Tibial artery (tissue), 4 donors: ENCODE results near the gene AMY1C.
"Not testable (repeated sequence)": the region's sequence is repeated elsewhere in the genome, so short reads cannot be mapped to it uniquely, and the experiment has no call there.

Source experiments
- DNase-seq, 2 donors: peaks; one replicate each; pipeline ENCODE4 v3.0.0-alpha.2; 2019
- H3K27ac ChIP-seq, 2 donors: fragments of 200-600 bp; sonication (generic) in 1 of 2; 1 replicate in 1 of 2; 2 replicates in 1 of 2; pipeline ENCODE4 v1.5.1; 2018 to 2019; ENCODE audit warnings: mild to moderate bottlenecking in 1 of 2
- H3K27me3 ChIP-seq, 2 donors: fragments of 200-600 bp; sonication (generic) in 1 of 2; one replicate each; pipeline versions ENCODE4 v1.5.1 to v1.6.0; 2016 to 2019
- H3K36me3 ChIP-seq, 3 donors: fragments of 200-600 bp; sonication (generic) in 2 of 3; one replicate each; pipeline ENCODE4 v1.5.1; 2016 to 2019; ENCODE audit warnings: mild to moderate bottlenecking in 2 of 3
- H3K4me1 ChIP-seq, 4 donors: fragments of 200-600 bp; sonication (generic) in 2 of 4; 1 replicate in 3 of 4; 2 replicates in 1 of 4; pipeline ENCODE4 v1.5.1; 2016 to 2019
- H3K4me3 ChIP-seq, 2 donors: fragments of 200-600 bp; sonication (generic) in 1 of 2; 1 replicate in 1 of 2; 2 replicates in 1 of 2; pipeline ENCODE4 v1.5.1; 2018 to 2019; ENCODE audit warnings: mild to moderate bottlenecking in 2 of 2
- H3K9me3 ChIP-seq, 3 donors: fragments of 200-600 bp; sonication (generic) in 1 of 3; one replicate each; pipeline ENCODE4 v1.5.1; 2016 to 2019
- intact Hi-C: fragments of 100-400 bp; cut with DNase I; formaldehyde crosslinking; loops from one replicate; pipeline ENCODE4 v1.15.0; 2023; ENCODE audit warnings: low total_unique reads

The AMY1C gene

DNA sequence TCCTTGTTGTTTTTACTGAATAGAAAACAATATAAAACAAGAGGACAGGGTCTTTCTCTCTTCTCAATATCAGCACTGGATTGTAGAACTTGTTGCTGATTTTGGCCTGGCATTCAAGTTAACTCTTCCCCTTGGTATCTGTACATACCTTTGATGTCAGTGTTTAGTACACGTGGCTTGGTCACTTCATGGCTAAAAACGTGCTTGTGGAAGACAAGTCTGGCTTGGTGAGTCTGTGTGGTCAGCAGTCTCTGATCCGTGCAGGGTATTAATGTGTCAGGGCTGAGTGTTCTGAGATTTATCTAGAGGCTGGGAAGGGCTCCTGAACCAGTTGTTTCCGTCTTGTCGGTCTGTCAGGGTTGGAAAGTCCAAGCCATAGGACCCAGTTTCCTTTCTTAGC is at the start of gene AMY1C:
Gene AMY1C (plus strand): TSS at position 301 of the 400 bp plus-strand sequence. CDS start 572 bp downstream, outside the sequence.
- H3K4me1 ChIP-seq, H3K36me3 ChIP-seq, H3K4me3 ChIP-seq, H3K27me3 ChIP-seq, H3K9me3 ChIP-seq, DNase-seq, H3K27ac ChIP-seq, intact Hi-C loops: not testable (repeated sequence)

DNA sequence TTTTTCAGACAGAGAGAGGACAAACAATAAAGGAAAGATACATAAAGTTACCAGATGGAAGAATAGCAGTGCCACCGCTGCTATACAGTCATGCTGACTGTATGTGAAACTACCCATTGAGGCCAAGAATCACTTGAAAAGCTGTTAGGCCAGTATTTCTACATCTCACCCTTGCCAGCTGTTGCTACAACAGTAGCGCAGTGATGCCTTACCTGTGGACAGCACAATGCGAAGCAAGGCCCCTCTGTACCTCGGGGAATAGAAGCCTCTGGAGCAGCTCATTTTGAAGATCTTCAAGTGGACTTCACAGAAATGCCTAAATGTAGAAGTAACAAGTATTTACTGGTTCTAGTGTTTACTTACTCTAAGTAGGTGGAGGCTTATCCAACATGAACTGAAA is 49.0 kb upstream of the AMY1C start:
- H3K27me3 ChIP-seq, DNase-seq, H3K9me3 ChIP-seq, H3K4me1 ChIP-seq, H3K4me3 ChIP-seq, H3K36me3 ChIP-seq, H3K27ac ChIP-seq, intact Hi-C loops: not testable (repeated sequence)

DNA sequence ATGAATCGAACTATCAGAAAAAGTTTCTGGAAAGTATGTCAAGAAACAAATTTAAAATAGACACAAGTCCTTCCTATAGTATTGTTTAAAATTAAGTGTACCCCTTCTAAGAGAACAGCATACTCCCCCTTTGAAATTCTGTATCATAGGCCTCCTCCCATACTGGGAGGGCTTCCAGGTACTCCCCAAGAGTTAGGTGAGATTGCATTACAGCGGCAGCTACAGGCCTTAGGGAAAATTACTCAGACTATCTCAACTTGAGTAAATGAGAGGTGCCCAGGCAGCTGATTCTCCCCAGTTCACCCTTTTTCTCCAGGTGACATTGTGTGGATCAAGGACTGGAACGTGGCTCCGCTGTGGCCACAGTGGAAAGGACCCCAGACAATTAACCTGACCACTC is 48.4 kb upstream of the AMY1C start:
- H3K36me3 ChIP-seq, H3K9me3 ChIP-seq, DNase-seq, H3K4me3 ChIP-seq, H3K27ac ChIP-seq, H3K27me3 ChIP-seq, H3K4me1 ChIP-seq, intact Hi-C loops: not testable (repeated sequence)

DNA sequence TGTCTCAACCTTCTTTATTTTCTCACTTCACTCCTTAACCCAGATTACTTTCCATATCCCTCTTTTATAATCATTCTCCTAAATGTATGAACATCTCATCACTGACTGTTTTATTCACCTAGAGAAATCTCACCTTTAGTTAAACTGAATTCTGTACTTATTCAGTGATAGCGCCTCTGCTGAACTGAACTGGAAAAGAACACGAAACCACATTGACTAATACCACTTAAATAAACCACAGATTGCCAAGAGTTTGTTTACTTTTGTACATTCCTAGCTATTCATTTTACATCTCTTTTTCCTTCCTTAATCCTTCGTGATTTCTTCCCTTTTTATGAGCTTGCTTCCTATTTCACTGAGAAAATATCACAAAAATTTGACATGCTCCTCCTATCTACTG is 42.0 kb upstream of the AMY1C start:
- H3K4me1 ChIP-seq, H3K27ac ChIP-seq, H3K27me3 ChIP-seq, H3K4me3 ChIP-seq, H3K36me3 ChIP-seq, DNase-seq, intact Hi-C loops, H3K9me3 ChIP-seq: not testable (repeated sequence)

DNA sequence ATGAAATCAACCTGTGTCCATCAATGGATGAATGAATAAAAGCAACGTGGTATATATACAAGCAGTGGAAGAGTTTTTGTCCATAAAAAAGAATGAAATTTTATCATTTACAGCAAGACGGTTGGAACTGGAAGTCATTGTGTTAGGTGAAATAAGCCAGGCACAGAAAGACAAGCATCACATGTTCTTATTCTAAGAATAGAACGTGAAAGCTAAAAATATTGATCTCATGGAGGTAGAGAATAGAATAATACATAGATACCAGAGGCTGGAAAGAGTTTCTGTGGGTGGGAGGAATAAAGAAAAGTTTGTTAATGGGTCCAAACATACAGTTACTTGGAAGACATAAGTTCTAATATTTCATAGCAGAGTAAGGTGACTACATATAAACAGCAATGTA is 39.3 kb upstream of the AMY1C start:
- DNase-seq, H3K4me1 ChIP-seq: not testable (repeated sequence)

DNA sequence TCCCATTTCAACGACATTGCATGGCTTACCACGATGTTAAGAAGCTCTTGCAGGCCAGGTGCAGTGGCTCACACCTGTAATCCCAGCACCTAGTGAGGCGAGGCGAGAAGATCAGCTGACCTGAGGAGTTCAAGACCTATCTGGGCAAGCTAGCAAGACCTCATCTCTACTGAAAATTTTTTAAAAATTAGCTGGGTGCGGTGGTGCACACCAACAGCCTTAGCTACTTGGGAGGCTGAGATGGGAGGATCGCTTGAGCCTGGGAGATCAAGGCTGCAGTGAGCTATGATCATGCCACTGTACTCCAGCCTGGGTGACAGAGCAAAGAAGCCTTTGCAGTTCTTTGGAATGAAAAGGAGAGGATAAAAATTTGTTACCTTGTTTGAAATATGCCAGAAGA is 32.3 kb upstream of the AMY1C start:
- H3K9me3 ChIP-seq, H3K4me1 ChIP-seq, H3K4me3 ChIP-seq, H3K36me3 ChIP-seq, DNase-seq, H3K27me3 ChIP-seq, H3K27ac ChIP-seq, intact Hi-C loops: not testable (repeated sequence)

More for the DNA sequence above, 39.3 kb upstream of the AMY1C start:
- H3K27me3 ChIP-seq, H3K27ac ChIP-seq, H3K4me3 ChIP-seq, H3K9me3 ChIP-seq, H3K36me3 ChIP-seq, intact Hi-C loops: not testable (repeated sequence)

DNA sequence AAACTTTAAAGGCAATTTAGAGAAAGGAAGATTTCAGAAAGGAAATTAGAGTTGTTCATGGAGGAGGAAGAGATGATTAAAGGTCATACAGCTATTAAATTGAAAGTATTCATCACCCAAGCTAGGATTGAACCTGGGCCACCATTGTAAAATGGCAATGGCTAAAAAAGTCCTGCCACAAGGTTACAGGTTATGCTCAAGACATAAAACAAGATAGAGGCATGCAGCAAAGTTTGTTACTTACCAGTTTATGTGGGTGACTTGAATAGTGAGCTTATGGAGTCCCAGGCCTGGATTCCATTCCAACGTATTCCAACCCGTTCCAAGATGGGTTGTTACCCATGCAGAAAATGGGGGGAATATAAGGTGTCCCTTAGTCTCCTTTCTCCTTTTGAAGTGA is 28.2 kb upstream of the AMY1C start:
- H3K4me3 ChIP-seq, H3K36me3 ChIP-seq, DNase-seq, H3K27me3 ChIP-seq, intact Hi-C loops, H3K4me1 ChIP-seq, H3K27ac ChIP-seq, H3K9me3 ChIP-seq: not testable (repeated sequence)

DNA sequence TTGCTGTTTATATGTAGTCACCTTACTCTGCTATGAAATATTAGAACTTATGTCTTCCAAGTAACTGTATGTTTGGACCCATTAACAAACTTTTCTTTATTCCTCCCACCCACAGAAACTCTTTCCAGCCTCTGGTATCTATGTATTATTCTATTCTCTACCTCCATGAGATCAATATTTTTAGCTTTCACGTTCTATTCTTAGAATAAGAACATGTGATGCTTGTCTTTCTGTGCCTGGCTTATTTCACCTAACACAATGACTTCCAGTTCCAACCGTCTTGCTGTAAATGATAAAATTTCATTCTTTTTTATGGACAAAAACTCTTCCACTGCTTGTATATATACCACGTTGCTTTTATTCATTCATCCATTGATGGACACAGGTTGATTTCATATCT is 14.4 kb upstream of the AMY1C start:
- H3K9me3 ChIP-seq, H3K36me3 ChIP-seq, H3K27ac ChIP-seq, intact Hi-C loops, H3K4me3 ChIP-seq, DNase-seq, H3K27me3 ChIP-seq, H3K4me1 ChIP-seq: not testable (repeated sequence)

DNA sequence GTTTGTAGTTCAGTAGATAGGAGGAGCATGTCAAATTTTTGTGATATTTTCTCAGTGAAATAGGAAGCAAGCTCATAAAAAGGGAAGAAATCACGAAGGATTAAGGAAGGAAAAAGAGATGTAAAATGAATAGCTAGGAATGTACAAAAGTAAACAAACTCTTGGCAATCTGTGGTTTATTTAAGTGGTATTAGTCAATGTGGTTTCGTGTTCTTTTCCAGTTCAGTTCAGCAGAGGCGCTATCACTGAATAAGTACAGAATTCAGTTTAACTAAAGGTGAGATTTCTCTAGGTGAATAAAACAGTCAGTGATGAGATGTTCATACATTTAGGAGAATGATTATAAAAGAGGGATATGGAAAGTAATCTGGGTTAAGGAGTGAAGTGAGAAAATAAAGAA is 11.7 kb upstream of the AMY1C start:
- H3K27me3 ChIP-seq, H3K36me3 ChIP-seq, H3K9me3 ChIP-seq, H3K4me3 ChIP-seq, DNase-seq, H3K27ac ChIP-seq, intact Hi-C loops, H3K4me1 ChIP-seq: not testable (repeated sequence)

DNA sequence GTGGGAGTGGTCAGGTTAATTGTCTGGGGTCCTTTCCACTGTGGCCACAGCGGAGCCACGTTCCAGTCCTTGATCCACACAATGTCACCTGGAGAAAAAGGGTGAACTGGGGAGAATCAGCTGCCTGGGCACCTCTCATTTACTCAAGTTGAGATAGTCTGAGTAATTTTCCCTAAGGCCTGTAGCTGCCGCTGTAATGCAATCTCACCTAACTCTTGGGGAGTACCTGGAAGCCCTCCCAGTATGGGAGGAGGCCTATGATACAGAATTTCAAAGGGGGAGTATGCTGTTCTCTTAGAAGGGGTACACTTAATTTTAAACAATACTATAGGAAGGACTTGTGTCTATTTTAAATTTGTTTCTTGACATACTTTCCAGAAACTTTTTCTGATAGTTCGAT is 5.2 kb upstream of the AMY1C start:
- DNase-seq, intact Hi-C loops, H3K4me3 ChIP-seq, H3K27ac ChIP-seq, H3K9me3 ChIP-seq, H3K36me3 ChIP-seq, H3K27me3 ChIP-seq, H3K4me1 ChIP-seq: not testable (repeated sequence)

DNA sequence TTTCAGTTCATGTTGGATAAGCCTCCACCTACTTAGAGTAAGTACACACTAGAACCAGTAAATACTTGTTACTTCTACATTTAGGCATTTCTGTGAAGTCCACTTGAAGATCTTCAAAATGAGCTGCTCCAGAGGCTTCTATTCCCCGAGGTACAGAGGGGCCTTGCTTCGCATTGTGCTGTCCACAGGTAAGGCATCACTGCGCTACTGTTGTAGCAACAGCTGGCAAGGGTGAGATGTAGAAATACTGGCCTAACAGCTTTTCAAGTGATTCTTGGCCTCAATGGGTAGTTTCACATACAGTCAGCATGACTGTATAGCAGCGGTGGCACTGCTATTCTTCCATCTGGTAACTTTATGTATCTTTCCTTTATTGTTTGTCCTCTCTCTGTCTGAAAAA is 4.7 kb upstream of the AMY1C start:
- H3K4me3 ChIP-seq, H3K4me1 ChIP-seq, H3K27ac ChIP-seq, intact Hi-C loops, DNase-seq, H3K36me3 ChIP-seq, H3K9me3 ChIP-seq, H3K27me3 ChIP-seq: not testable (repeated sequence)

DNA sequence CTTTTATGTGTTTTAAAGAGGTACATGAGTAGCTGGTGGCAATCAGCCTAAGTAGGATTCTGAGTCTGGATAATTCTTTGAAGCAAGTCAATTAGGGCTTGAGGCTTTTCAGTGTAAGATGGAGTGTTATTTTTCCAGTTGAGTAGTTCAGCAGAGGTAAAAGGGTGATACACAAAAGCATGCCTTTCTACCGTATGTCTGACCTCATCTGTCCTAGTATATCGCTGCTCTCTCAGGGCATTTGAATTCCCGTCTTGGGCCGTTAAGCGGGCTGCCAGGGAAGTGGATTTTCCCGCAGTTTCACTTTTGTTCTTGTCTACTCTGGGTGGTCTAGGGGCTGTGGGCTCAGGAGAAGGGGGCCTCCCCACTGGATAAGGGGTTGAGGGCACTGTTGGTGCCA is 1.4 kb upstream of the AMY1C start:
- intact Hi-C loops, H3K27ac ChIP-seq, H3K27me3 ChIP-seq, H3K4me3 ChIP-seq, H3K36me3 ChIP-seq, H3K4me1 ChIP-seq, DNase-seq, H3K9me3 ChIP-seq: not testable (repeated sequence)
